Upper lobe of right lung (tissue), 1 donor: ENCODE data around the gene ROR1. TPM values are rescaled to one million over a fixed set of nuclear protein-coding genes. Genes with fewer than 3 reads are reported as not detected.

Source experiments
- ATAC-seq: fragments of 200-7000 bp; cut with Tn5 transposase; one replicate; pipeline ENCODE4 v1.9.1; 2020; ENCODE audit warnings: mild to moderate bottlenecking, moderate library complexity
- DNase-seq: peaks from one replicate; pipeline ENCODE4 v3.0.0-alpha.2; 2020
- H3K27ac ChIP-seq: fragments of 200-600 bp; one replicate; pipeline ENCODE4 v1.8.0; 2022
- H3K27me3 ChIP-seq: fragments of 200-600 bp; one replicate; pipeline ENCODE4 v1.8.0; 2022; ENCODE audit warnings: mild to moderate bottlenecking
- H3K36me3 ChIP-seq: fragments of 200-600 bp; one replicate; pipeline ENCODE4 v1.8.0; 2022
- H3K4me1 ChIP-seq: fragments of 200-600 bp; one replicate; pipeline ENCODE4 v1.8.0; 2022
- H3K4me3 ChIP-seq: fragments of 200-600 bp; one replicate; pipeline ENCODE4 v1.8.0; 2022; ENCODE audit warnings: mild to moderate bottlenecking
- H3K9me3 ChIP-seq: fragments of 200-600 bp; one replicate; pipeline ENCODE4 v1.8.0; 2022
- CTCF ChIP-seq: fragments of 200-600 bp; IDR thresholded peaks from one replicate; pipeline ENCODE4 v1.8.0; 2022; ENCODE audit warnings: antibody characterized with exemption
- intact Hi-C: fragments of 100-400 bp; cut with DNase I; formaldehyde crosslinking; loops from one replicate; pipeline ENCODE4 v1.11.0; 2022
- total RNA-seq: library from RNA; stranded (reverse); fragmentation: NEBNext Ultra II Directional; extraction: Animal tissue kit (Norgen Biotek cat#: 25700); gene quantifications from one replicate; pipeline ENCODE4 v1.2.1, GENCODE V29; 2021
- donor health status: DM: no; HTN: yes; CAD: no; lungs with severe emphysema.

Gene ROR1
- total RNA-seq, 1 donor from 2014 or later = 21.4 TPM

DNA sequence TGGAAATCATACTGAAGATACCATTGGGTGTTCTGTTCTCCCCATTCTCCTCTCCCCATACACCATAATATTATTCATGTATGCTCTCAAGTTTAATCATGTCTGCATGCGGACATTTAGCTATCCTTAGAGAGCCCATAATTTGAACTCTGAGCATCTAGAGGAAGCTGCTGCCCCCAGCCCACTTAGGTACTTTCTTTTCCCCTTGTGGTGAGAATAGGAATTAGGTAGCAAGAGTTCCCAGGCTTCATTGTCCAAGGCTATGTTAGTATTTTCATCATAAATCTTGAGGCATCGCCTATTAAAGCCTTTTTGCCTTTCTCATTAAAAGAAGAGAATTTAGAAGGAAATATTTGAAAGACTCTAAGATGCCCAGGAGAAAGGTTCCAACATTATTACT is 96.3 kb downstream of the ROR1 start:
- no peaks in the 10 kb centered on the region for H3K27me3 ChIP-seq
- H3K27ac ChIP-seq = no peak overlapping the region
- no peak for TF ChIP-seq CTCF
- ATAC-seq (no peak), DNase-seq (no peak)
- intact Hi-C loops = no loop called here
- H3K4me3 ChIP-seq = no peak overlapping the region
- no peaks in the 10 kb centered on the region for H3K9me3 ChIP-seq
- H3K4me1 ChIP-seq = no peaks in the 10 kb centered on the region
- no peaks in the 10 kb centered on the region for H3K36me3 ChIP-seq

- Histone ChIP-seq H3K27ac (no peak overlapping the region), H3K36me3 (no peaks in the 10 kb centered on the region), H3K4me1 (no peaks in the 10 kb centered on the region), H3K9me3 (no peaks in the 10 kb centered on the region), H3K27me3 (no peaks in the 10 kb centered on the region), H3K4me3 (no peak overlapping the region)
- intact Hi-C loops = no loop called here
- ATAC-seq = no peak
- TF ChIP-seq CTCF = no peak
- no peak for DNase-seq
Measured at GRCh38 chr1:63871463-63871862, 97.6 kb downstream of the ROR1 start.

GRCh38 chr1:63873751-63874150 is 99.9 kb downstream of the ROR1 start:
- no peaks in the 10 kb centered on the region for H3K4me1 ChIP-seq
- H3K27ac ChIP-seq = no peak overlapping the region
- H3K36me3 ChIP-seq = no peaks in the 10 kb centered on the region
- no peaks in the 10 kb centered on the region for H3K27me3 ChIP-seq
- no peak for ATAC-seq
- intact Hi-C loops = no loop called here
- no peak for TF ChIP-seq CTCF
- no peak overlapping the region for H3K4me3 ChIP-seq
- DNase-seq = no peak
- no peaks in the 10 kb centered on the region for H3K9me3 ChIP-seq

DNA sequence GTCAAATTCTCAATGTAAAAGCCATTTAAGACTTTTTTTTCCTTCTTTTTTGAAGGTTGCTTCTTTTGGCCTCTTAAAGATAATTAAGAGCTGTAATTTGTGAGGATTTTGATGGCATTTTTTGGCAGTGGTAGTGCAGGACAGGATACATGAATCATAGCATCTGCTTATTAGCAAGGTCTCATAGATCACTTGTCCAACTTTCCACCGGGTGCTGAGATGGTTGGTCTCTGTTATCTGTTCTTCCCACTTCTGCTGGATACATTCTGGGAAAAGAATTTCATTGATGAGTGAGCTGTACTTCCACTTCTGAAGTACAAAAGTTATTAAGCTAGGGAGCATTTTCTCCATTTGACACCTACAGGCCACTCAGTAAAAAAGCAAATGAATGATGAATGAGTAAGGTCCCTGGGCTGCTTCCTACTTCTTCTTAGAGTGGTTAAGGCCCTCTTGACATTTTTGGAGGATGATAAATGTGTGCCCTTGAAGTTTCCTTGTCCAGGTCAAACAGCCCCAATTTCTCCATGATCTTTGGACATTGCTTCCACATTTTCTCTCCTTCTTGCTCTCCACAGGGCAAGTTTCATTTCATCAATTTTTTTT is 100.6 kb downstream of the ROR1 start:
- no peak for TF ChIP-seq CTCF
- intact Hi-C loops = no loop called here
- Histone ChIP-seq H3K4me1 (no peaks in the 10 kb centered on the region), H3K27ac (no peak overlapping the region), H3K9me3 (no peaks in the 10 kb centered on the region), H3K4me3 (no peak overlapping the region), H3K27me3 (no peaks in the 10 kb centered on the region), H3K36me3 (no peaks in the 10 kb centered on the region)
- no peak for DNase-seq
- peak; percentile 33 for ATAC-seq

- no peak for DNase-seq
- H3K36me3 ChIP-seq = no peaks in the 10 kb centered on the region
- no peaks in the 10 kb centered on the region for H3K9me3 ChIP-seq
- TF ChIP-seq CTCF = no peak
- H3K27ac ChIP-seq = no peak overlapping the region
- ATAC-seq = no peak
- H3K27me3 ChIP-seq = no peaks in the 10 kb centered on the region
- H3K4me3 ChIP-seq = no peak overlapping the region
- no peaks in the 10 kb centered on the region for H3K4me1 ChIP-seq
- intact Hi-C loops = no loop called here
Measured at GRCh38 chr1:63875636-63876035, 101.8 kb downstream of the ROR1 start.
